HG03469 (cell line): ENCODE measurements around the gene CER1.
"Not testable (repeated sequence)": the region's sequence is repeated elsewhere in the genome, so short reads cannot be mapped to it uniquely, and the experiment has no call there.

Experiments
- ATAC-seq: cut with Tn5 transposase; IDR thresholded peaks from one replicate; pipeline ENCODE4 v1.9.1; 2021; ENCODE audit warnings: mild to moderate bottlenecking, moderate library complexity, moderate number of reproducible peaks; ENCODE audit not compliant: unreplicated experiment

The CER1 gene

GRCh38 chr9:14719231-14719923 lies 3.2 kb downstream of the CER1 start:
- no peak for ATAC-seq

- no peak for ATAC-seq
Measured at GRCh38 chr9:14715102-14715501, 7.4 kb downstream of the CER1 start.

- no peak for ATAC-seq
Measured at GRCh38 chr9:14713187-14713767, 9.3 kb downstream of the CER1 start.

- ATAC-seq = no peak
Measured at GRCh38 chr9:14710804-14711203, 11.7 kb downstream of the CER1 start.

GRCh38 chr9:14706530-14707140 lies 15.9 kb downstream of the CER1 start:
- ATAC-seq = peak; percentile 52

- ATAC-seq = no peak
Measured at GRCh38 chr9:14705079-14705478, 17.5 kb downstream of the CER1 start.

- ATAC-seq = no peak
Measured at GRCh38 chr9:14704281-14704680, 18.3 kb downstream of the CER1 start.

- no peak for ATAC-seq
Measured at GRCh38 chr9:14702200-14702720, 20.3 kb downstream of the CER1 start.

- peak; percentile 64 for ATAC-seq
Measured at GRCh38 chr9:14693251-14693861, 29.2 kb downstream of the CER1 start, which contains the start of gene ZDHHC21. ZDHHC21 (minus strand) TSS chr9:14693432; CDS start chr9:14674340, 19,092 bp downstream.

- peak; percentile 25 for ATAC-seq
Measured at GRCh38 chr9:14692470-14693250, 29.9 kb downstream of the CER1 start.

- no peak for ATAC-seq
Measured at GRCh38 chr9:14690948-14691730, 31.4 kb downstream of the CER1 start.

GRCh38 chr9:14687042-14687719 lies 35.4 kb downstream of the CER1 start:
- ATAC-seq = no peak

- ATAC-seq = no peak
Measured at GRCh38 chr9:14686168-14686567, 36.4 kb downstream of the CER1 start.

- ATAC-seq = not testable (repeated sequence)
Measured at GRCh38 chr9:14682616-14683015, 39.9 kb downstream of the CER1 start.

GRCh38 chr9:14678776-14679175 lies 43.8 kb downstream of the CER1 start:
- no peak for ATAC-seq

GRCh38 chr9:14677872-14678271 lies 44.7 kb downstream of the CER1 start:
- no peak for ATAC-seq

- no peak for ATAC-seq
Measured at GRCh38 chr9:14677396-14677795, 45.1 kb downstream of the CER1 start.

- no peak for ATAC-seq
Measured at GRCh38 chr9:14674630-14675029, 47.9 kb downstream of the CER1 start.

- ATAC-seq = no peak
Measured at GRCh38 chr9:14671377-14671776, 51.2 kb downstream of the CER1 start.
